22Rv1 (cell line): Measurements from ENCODE around the gene CD86.

Source experiments
- CTCF ChIP-seq: fragments of 450-650 bp; IDR thresholded peaks from 2 replicates; pipeline ENCODE4 v1.5.1; 2017; ENCODE audit warnings: mild to moderate bottlenecking
- ZFX ChIP-seq: fragments of 450-650 bp; IDR thresholded peaks from 2 replicates; pipeline ENCODE4 v1.6.1; 2017; ENCODE audit warnings: antibody characterized with exemption, borderline replicate concordance

DNA sequence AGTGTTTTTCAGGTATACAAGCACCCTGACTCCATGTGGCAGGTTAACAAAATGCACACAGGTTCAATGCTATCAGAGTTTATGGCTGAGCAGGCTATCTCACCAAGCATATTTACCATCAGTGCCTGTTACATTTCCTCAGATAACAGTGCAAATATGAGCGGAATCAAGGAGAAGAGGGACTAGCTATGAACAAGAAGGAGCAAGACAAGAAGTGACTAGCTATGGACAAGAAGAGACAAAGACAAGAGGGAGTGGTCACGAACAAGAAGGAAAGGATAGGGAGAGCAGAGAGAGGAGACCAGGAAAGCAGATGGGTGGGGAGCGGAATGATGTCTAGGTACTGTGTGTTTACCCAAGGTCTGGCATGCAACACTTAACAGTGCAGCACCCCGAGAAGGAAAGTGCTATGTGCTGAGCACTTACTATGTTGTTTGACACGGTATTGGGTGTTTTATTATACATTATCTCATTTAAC is 41.7 kb upstream of the CD86 start:
- TF ChIP-seq CTCF, result no peak
- TF ChIP-seq ZFX, result no peak
